ENCODE results near the gene RAB7A. TPM values are rescaled to one million over a fixed set of nuclear protein-coding genes. Genes with fewer than 3 reads are reported as not detected.

Gene RAB7A
- total and polyA plus RNA-seq, 2 experiments from 2014 or later: 89.8 to 156 TPM

- Mint-ChIP-seq H3K9me3 (peaks cover 8% of the 10 kb centered on the region), H3K4me3 (no peak overlapping the region), H3K27ac (peak overlapping the region; percentile 57), H3K4me1 (peaks cover 50% of the 10 kb centered on the region), H3K36me3 (ENCODE audit: low read depth) (peaks cover 33% of the 10 kb centered on the region), H3K27me3 (ENCODE audit: insufficient read depth, low read depth, poor library complexity) (peaks cover 6% of the 10 kb centered on the region)
- Histone ChIP-seq H3K36me3 (ENCODE audit: insufficient read depth) (no peaks in the 10 kb centered on the region), H4K20me1 (replicated peaks; ENCODE audit: insufficient read depth) (peaks cover 52% of the 10 kb centered on the region), H3K79me2 (replicated peaks; ENCODE audit: insufficient read depth) (peaks cover 97% of the 10 kb centered on the region), H3K4me2 (peak overlapping the region; percentile 23; the same call in 1 of the 2 replicates), H3K27me3 (ENCODE audit: insufficient read depth) (no peaks in the 10 kb centered on the region), H3K4me3 (no peak overlapping the region), H3K4me1 (ENCODE audit: insufficient read depth) (peaks cover 21% of the 10 kb centered on the region), H2AFZ (no peak overlapping the region), H3K9me2 (ENCODE audit: insufficient read depth) (no peaks in the 10 kb centered on the region), H3F3A (replicated peaks; ENCODE audit: low read depth) (no peaks in the 10 kb centered on the region; the same call in 1 of the 2 replicates), H3K27ac (ENCODE audit: low read depth) (peak overlapping the region; percentile 46; the same call in 1 of the 2 replicates)
- DNase-seq (ENCODE audit: low spot score): no peak
- ATAC-seq: peak; percentile 49
- TF ChIP-seq ZNF114 (CRISPR knock-in tag; IDR thresholded peaks at IDR 0.05): no peak
- no peak for TF ChIP-seq STAT1 (IDR thresholded peaks at IDR 0.05; ENCODE audit: unreplicated experiment)
- TF ChIP-seq ZNF331 (CRISPR knock-in tag; IDR thresholded peaks at IDR 0.05; ENCODE audit: low read depth): no peak
- TF ChIP-seq CREB1 (CRISPR knock-in tag; IDR thresholded peaks at IDR 0.05; ENCODE audit: low read depth): no peak
- TF ChIP-seq, protein P1, sequence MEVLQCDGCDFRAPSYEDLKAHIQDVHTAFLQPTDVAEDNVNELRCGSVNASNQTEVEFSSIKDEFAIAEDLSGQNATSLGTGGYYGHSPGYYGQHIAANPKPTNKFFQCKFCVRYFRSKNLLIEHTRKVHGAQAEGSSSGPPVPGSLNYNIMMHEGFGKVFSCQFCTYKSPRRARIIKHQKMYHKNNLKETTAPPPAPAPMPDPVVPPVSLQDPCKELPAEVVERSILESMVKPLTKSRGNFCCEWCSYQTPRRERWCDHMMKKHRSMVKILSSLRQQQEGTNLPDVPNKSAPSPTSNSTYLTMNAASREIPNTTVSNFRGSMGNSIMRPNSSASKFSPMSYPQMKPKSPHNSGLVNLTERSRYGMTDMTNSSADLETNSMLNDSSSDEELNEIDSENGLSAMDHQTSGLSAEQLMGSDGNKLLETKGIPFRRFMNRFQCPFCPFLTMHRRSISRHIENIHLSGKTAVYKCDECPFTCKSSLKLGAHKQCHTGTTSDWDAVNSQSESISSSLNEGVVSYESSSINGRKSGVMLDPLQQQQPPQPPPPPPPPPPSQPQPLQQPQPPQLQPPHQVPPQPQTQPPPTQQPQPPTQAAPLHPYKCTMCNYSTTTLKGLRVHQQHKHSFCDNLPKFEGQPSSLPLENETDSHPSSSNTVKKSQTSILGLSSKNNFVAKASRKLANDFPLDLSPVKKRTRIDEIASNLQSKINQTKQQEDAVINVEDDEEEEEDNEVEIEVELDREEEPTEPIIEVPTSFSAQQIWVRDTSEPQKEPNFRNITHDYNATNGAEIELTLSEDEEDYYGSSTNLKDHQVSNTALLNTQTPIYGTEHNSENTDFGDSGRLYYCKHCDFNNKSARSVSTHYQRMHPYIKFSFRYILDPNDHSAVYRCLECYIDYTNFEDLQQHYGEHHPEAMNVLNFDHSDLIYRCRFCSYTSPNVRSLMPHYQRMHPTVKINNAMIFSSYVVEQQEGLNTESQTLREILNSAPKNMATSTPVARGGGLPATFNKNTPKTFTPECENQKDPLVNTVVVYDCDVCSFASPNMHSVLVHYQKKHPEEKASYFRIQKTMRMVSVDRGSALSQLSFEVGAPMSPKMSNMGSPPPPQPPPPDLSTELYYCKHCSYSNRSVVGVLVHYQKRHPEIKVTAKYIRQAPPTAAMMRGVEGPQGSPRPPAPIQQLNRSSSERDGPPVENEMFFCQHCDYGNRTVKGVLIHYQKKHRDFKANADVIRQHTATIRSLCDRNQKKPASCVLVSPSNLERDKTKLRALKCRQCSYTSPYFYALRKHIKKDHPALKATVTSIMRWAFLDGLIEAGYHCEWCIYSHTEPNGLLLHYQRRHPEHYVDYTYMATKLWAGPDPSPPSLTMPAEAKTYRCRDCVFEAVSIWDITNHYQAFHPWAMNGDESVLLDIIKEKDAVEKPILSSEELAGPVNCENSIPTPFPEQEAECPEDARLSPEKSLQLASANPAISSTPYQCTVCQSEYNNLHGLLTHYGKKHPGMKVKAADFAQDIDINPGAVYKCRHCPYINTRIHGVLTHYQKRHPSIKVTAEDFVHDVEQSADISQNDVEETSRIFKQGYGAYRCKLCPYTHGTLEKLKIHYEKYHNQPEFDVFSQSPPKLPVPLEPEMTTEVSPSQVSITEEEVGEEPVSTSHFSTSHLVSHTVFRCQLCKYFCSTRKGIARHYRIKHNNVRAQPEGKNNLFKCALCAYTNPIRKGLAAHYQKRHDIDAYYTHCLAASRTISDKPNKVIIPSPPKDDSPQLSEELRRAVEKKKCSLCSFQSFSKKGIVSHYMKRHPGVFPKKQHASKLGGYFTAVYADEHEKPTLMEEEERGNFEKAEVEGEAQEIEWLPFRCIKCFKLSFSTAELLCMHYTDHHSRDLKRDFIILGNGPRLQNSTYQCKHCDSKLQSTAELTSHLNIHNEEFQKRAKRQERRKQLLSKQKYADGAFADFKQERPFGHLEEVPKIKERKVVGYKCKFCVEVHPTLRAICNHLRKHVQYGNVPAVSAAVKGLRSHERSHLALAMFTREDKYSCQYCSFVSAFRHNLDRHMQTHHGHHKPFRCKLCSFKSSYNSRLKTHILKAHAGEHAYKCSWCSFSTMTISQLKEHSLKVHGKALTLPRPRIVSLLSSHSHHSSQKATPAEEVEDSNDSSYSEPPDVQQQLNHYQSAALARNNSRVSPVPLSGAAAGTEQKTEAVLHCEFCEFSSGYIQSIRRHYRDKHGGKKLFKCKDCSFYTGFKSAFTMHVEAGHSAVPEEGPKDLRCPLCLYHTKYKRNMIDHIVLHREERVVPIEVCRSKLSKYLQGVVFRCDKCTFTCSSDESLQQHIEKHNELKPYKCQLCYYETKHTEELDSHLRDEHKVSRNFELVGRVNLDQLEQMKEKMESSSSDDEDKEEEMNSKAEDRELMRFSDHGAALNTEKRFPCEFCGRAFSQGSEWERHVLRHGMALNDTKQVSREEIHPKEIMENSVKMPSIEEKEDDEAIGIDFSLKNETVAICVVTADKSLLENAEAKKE (CRISPR knock-in tag; IDR thresholded peaks at IDR 0.05): no peak
- TF ChIP-seq EZH2 (IDR thresholded peaks at IDR 0.05; ENCODE audit: low read depth, unreplicated experiment): no peak
These were observed 41.2 kb downstream of the RAB7A start for GRCh38 chr3:128767094-128767750.
